Endothelial cell of umbilical vein (primary cell): ENCODE measurements around the gene SGSH. TPM values are rescaled to one million over a fixed set of nuclear protein-coding genes. Genes with fewer than 3 reads are reported as not detected.

ENCODE experiments used
- BruUV-seq: library from RNA; stranded (reverse); fragments of 400-500 nt; replicated peaks from 2 replicates; lab custom pipeline; 2021; lab: Mats Ljungman, UMichigan
- CTCF ChIA-PET: fragments of 300-600, 350-600 bp; sonication (Branson Sonifier 250); formaldehyde crosslinking; loops from one replicate; lab custom pipeline; 2021; ENCODE audit warnings: antibody characterized with exemption, inconsistent platforms; lab: Charles Lee
- POLR2A ChIA-PET: fragments of 300-600, 350-600 bp; sonication (Branson Sonifier 250); formaldehyde crosslinking; loops from one replicate; lab custom pipeline; 2021; ENCODE audit warnings: antibody characterized with exemption, inconsistent platforms; lab: Charles Lee
- DNase-seq: peaks from one replicate; pipeline ENCODE4 v3.0.0-alpha.2; 2011; ENCODE audit warnings: low read depth, low spot score
- FAIRE-seq: peaks from 2 replicates; lab custom pipeline; 2011; peaks lifted over from hg19 to GRCh38; lab: Jason Lieb, UNC
- H2AFZ ChIP-seq: 2 replicates; pipeline ENCODE4 v1.6.0; 2012; ENCODE audit warnings: low read depth, low read length, control low read depth, inconsistent platforms
- H3K27ac ChIP-seq: 2 replicates; pipeline ENCODE4 v1.5.1; 2011; ENCODE audit warnings: low read depth, mild to moderate bottlenecking, control low read depth, low read length, moderate library complexity; ENCODE audit not compliant: insufficient read depth
- H3K27me3 ChIP-seq, 2 experiments: 2 replicates each; pipeline versions ENCODE4 v1.6.0 to v1.6.1; 2011; ENCODE audit warnings: low read length in 2 of 2, mixed read lengths in 1 of 2; ENCODE audit not compliant: control insufficient read depth in 2 of 2, insufficient read depth in 2 of 2
- H3K36me3 ChIP-seq, 2 experiments: 2 replicates in 1 of 2; 3 replicates in 1 of 2; pipeline ENCODE4 v1.5.1; 2011; ENCODE audit warnings: low read length in 2 of 2, mild to moderate bottlenecking in 1 of 2, moderate library complexity in 1 of 2; ENCODE audit not compliant: control insufficient read depth in 2 of 2, insufficient read depth in 2 of 2; ENCODE audit errors: extremely low read depth in 1 of 2
- H3K4me1 ChIP-seq: 3 replicates; pipeline ENCODE4 v1.5.1; 2011; ENCODE audit warnings: mild to moderate bottlenecking, low read length; ENCODE audit not compliant: control insufficient read depth, insufficient read depth; ENCODE audit errors: extremely low read depth
- H3K4me2 ChIP-seq: 2 replicates; pipeline ENCODE4 v1.6.1; 2011; ENCODE audit warnings: low read length, control low read depth, mixed read lengths; ENCODE audit not compliant: insufficient read depth
- H3K4me3 ChIP-seq, 3 experiments: fragments of 200-600 bp in 1 of 3; sonication (generic), shearing (Covaris generic) in 1 of 3; replicated peaks in 1 of 3; 2 replicates each; pipeline ENCODE4 v1.5.1; 2011 to 2016; ENCODE audit warnings: control low read depth in 3 of 3, low read length in 3 of 3, mild to moderate bottlenecking in 2 of 3, inconsistent platforms in 1 of 3, low read depth in 1 of 3, moderate library complexity in 1 of 3; ENCODE audit not compliant: insufficient read depth in 1 of 3
- H3K79me2 ChIP-seq: 2 replicates; pipeline ENCODE4 v1.6.0; 2012; ENCODE audit warnings: low read length, inconsistent platforms; ENCODE audit not compliant: control insufficient read depth, insufficient read depth
- H3K9ac ChIP-seq: replicated peaks from 2 replicates; pipeline ENCODE3; 2011; ENCODE audit warnings: low read length, control low read depth; ENCODE audit not compliant: insufficient read depth; ENCODE audit errors: extremely low read depth
- H3K9me1 ChIP-seq: replicated peaks from 3 replicates; pipeline ENCODE4 v1.6.0; 2011; ENCODE audit warnings: mild to moderate bottlenecking, low read length; ENCODE audit not compliant: control insufficient read depth, insufficient read depth; ENCODE audit errors: extremely low read depth
- H3K9me3 ChIP-seq: replicated peaks from 2 replicates; pipeline ENCODE4 v1.5.1; 2012; ENCODE audit warnings: low read length, inconsistent platforms; ENCODE audit not compliant: control insufficient read depth, insufficient read depth
- H4K20me1 ChIP-seq: replicated peaks from 2 replicates; pipeline ENCODE3; 2011; ENCODE audit warnings: mild to moderate bottlenecking, low read length; ENCODE audit not compliant: control insufficient read depth, insufficient read depth; ENCODE audit errors: extremely low read depth
- EZH2 ChIP-seq: IDR thresholded peaks from 2 replicates; pipeline ENCODE4 v1.6.1; 2012; ENCODE audit warnings: borderline replicate concordance, low read depth, mild to moderate bottlenecking, moderate library complexity, low read length, inconsistent platforms; ENCODE audit not compliant: severe bottlenecking
- FOS ChIP-seq: IDR thresholded peaks from 2 replicates; pipeline ENCODE4 v1.6.1; 2011; ENCODE audit warnings: mild to moderate bottlenecking, low read length, moderate library complexity, borderline replicate concordance; ENCODE audit not compliant: insufficient read depth
- GATA2 ChIP-seq: IDR thresholded peaks from 2 replicates; pipeline ENCODE4 v1.7.0; 2011; ENCODE audit warnings: low read depth, mild to moderate bottlenecking, moderate library complexity, mixed read lengths, low read length; ENCODE audit not compliant: insufficient read length, insufficient read depth
- JUN ChIP-seq: IDR thresholded peaks from 2 replicates; pipeline ENCODE4 v1.6.1; 2011; ENCODE audit warnings: borderline replicate concordance, low read depth; ENCODE audit not compliant: insufficient read length, insufficient read depth
- MYC ChIP-seq: IDR thresholded peaks from one replicate; pipeline ENCODE4 v1.6.1; 2011; ENCODE audit warnings: mild to moderate bottlenecking, low read depth, low read length
- POLR2A ChIP-seq: IDR thresholded peaks from 2 replicates; pipeline ENCODE4 v1.6.1; 2012; ENCODE audit warnings: low read depth, mild to moderate bottlenecking, control low read depth, low read length
- POLR2AphosphoS5 ChIP-seq: IDR thresholded peaks from 2 replicates; pipeline ENCODE4 v1.6.1; 2012; ENCODE audit warnings: low read depth, mild to moderate bottlenecking, control low read depth, low read length, moderate library complexity; ENCODE audit not compliant: insufficient read depth
- dilution Hi-C: fragments of 300-500 bp; cut with MboI; formaldehyde crosslinking; loops from one replicate; pipeline ENCODE4 v1.15.0; 2019; ENCODE audit warnings: low sequenced_read_pairs; ENCODE audit not compliant: extremely low pct_ligation_motif_present
- intact Hi-C: fragments of 100-400 bp; cut with micrococcal nuclease; formaldehyde crosslinking; loops from one replicate; pipeline ENCODE4 v1.10.0; 2022
- polyA plus RNA-seq, 4 experiments: library from polyadenylated mRNA; depleted of rRNA in 3 of 4; stranded (reverse) in 3 of 4; unstranded in 1 of 4; fragments of >200 nt; gene quantifications; 2 replicates each; pipeline versions ENCODE4 v1.2.1 to v1.2.3, GENCODE V29; 2011 to 2012; ENCODE audit warnings: missing spikeins in 1 of 4
- total RNA-seq: library from RNA; stranded (reverse); gene quantifications from 2 replicates; pipeline ENCODE4 v1.2.3, GENCODE V29; 2021
- TF ChIP-seq, protein P1 (sequence below): IDR thresholded peaks from 2 replicates; pipeline ENCODE4 v1.6.1; 2011; ENCODE audit not compliant: insufficient read depth, insufficient read length
- TF ChIP-seq, protein P2 (sequence below), 2 donors: IDR thresholded peaks; 1 replicate in 1 of 2; 2 replicates in 1 of 2; pipeline ENCODE4 v1.5.1; 2011; ENCODE audit warnings: low read length in 2 of 2, mild to moderate bottlenecking in 2 of 2, moderate library complexity in 2 of 2, control low read depth in 1 of 2, inconsistent platforms in 1 of 2, low read depth in 1 of 2; ENCODE audit not compliant: insufficient read depth in 1 of 2; ENCODE audit errors: extremely low read depth in 1 of 2

SGSH gene
- total and polyA plus RNA-seq, 2 donors (not counting 3 experiments of a cell fraction or from before 2014, with no cell fraction given), result 81.4 to 217 TPM

DNA sequence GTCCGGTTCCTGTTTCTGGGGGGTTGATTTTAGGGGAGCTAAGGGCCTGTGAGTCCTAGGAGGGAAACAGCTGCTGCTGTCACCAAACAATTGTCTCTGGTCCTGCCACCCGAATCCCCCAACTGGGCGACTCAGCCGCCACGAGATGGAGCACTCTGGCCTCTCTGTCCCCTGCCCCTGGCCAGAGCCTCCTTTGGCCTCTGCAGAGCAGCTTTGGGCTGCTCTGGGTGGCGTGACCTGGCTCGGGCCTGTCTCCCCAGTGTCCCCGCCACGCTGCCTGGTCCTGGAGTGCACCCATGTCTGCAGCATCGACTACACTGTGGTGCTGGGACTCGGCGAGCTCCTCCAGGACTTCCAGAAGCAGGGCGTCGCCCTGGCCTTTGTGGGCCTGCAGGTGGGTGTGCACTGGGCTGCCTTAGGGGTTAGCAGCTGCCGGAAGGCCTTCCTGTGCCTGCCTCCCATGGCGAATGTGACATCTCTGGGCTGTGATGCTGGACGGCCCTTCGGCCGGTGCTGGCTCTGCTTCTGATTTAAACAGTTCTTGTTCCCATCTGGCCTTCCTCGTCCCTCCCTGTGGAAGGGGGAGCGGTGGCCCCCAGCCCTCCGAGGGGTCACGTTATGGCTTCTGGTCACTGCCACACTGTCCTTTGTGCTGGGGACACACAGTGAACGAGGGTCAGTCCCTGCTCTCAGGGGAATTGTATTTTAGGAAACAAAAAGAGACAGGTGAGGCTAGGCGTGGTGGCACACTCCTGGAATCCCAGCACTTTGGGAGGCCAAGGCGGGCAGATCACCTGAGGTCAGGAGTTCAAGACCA is 29.0 kb upstream of the SGSH start:
- H3K9me1 ChIP-seq, result no peaks in the 10 kb centered on the region
- intact Hi-C loops, result no loop called here
- no peak overlapping the region for H3K27ac ChIP-seq
- CTCF ChIA-PET, result no interaction called here
- POLR2A ChIA-PET, result no interaction called here
- H3K4me3 ChIP-seq, result no peak overlapping the region
- H3K36me3 ChIP-seq, result peaks cover 0 to 16% of the 10 kb centered on the region in 2 experiments
- FAIRE-seq, result no peak
- H3K9me3 ChIP-seq, result no peaks in the 10 kb centered on the region
- no peak for DNase-seq
- peaks cover 4% of the 10 kb centered on the region for H3K4me1 ChIP-seq
- no peaks in the 10 kb centered on the region for H4K20me1 ChIP-seq
- dilution Hi-C loops, result no loop called here
- no peaks in the 10 kb centered on the region for H3K27me3 ChIP-seq
- H3K9ac ChIP-seq, result no peak overlapping the region
- TF ChIP-seq POLR2A (no peak), GATA2 (no peak)
- TF ChIP-seq, protein P1, sequence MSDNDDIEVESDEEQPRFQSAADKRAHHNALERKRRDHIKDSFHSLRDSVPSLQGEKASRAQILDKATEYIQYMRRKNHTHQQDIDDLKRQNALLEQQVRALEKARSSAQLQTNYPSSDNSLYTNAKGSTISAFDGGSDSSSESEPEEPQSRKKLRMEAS, result no peak
- no peaks in the 10 kb centered on the region for H3K79me2 ChIP-seq
- no TSS peak for BruUV-seq
- no peak overlapping the region for H3K4me2 ChIP-seq
- H2AFZ ChIP-seq, result no peak overlapping the region

DNA sequence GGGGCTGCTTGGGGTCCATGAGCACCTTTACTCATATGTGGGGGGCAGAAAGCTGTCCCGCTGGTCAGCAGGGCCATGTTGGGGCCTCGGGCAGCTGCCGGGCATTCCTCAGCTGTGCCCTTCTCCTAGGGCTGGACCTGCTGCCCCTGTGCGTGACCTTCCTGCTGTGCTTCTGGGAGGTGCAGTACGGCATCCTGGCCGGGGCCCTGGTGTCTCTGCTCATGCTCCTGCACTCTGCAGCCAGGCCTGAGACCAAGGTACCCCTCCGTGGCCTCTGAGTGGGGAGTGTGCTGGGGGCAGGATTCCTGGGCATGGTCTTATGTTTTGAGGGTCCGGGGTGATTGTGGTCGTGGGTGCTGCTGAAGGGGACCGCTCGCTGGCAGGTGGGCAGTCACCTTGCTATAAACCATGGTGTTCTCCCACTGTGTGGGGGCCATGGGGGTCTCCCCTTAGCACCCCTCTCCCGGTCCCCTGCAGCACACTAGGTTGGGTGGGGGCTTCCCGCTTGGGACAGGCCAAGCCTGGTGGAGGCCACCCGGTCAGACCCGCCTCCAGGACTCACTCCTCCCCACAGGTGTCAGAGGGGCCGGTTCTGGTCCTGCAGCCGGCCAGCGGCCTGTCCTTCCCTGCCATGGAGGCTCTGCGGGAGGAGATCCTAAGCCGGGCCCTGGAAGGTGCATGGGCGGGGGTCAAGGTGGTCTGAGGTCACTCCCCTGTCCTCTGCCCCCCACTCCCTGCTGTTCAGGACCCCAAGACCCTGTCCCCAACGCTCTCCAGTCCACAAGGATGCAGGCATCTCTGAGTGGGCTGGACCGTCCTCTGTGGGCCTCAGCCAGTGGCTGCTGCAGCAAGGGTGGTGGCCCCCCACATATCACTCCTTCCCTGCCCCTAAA is 28.1 kb upstream of the SGSH start:
- dilution Hi-C loops, result no loop called here
- no peak for FAIRE-seq

More for the DNA sequence above, 28.1 kb upstream of the SGSH start:
- Histone ChIP-seq H2AFZ (no peak overlapping the region), H3K27me3 (no peaks in the 10 kb centered on the region), H3K9me3 (no peaks in the 10 kb centered on the region), H3K4me1 (no peaks in the 10 kb centered on the region), H3K9ac (no peak overlapping the region), H3K27ac (no peak overlapping the region), H4K20me1 (no peaks in the 10 kb centered on the region), H3K36me3 (peaks cover 0 to 20% of the 10 kb centered on the region in 2 experiments), H3K9me1 (no peaks in the 10 kb centered on the region), H3K79me2 (no peaks in the 10 kb centered on the region), H3K4me2 (no peak overlapping the region), H3K4me3 (no peak overlapping the region)
- TF ChIP-seq GATA2, result no peak
- no peak for TF ChIP-seq POLR2AphosphoS5
- TF ChIP-seq, protein P2, sequence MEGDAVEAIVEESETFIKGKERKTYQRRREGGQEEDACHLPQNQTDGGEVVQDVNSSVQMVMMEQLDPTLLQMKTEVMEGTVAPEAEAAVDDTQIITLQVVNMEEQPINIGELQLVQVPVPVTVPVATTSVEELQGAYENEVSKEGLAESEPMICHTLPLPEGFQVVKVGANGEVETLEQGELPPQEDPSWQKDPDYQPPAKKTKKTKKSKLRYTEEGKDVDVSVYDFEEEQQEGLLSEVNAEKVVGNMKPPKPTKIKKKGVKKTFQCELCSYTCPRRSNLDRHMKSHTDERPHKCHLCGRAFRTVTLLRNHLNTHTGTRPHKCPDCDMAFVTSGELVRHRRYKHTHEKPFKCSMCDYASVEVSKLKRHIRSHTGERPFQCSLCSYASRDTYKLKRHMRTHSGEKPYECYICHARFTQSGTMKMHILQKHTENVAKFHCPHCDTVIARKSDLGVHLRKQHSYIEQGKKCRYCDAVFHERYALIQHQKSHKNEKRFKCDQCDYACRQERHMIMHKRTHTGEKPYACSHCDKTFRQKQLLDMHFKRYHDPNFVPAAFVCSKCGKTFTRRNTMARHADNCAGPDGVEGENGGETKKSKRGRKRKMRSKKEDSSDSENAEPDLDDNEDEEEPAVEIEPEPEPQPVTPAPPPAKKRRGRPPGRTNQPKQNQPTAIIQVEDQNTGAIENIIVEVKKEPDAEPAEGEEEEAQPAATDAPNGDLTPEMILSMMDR (IDR thresholded peaks at IDR 0.05; ENCODE audit: extremely low read depth in 1 of 2, insufficient read depth in 1 of 2, low read depth in 1 of 2, low read length in 2 of 2), result no peak
- TF ChIP-seq MYC, result no peak
- TF ChIP-seq, protein P1, result no peak
- TF ChIP-seq POLR2A, result no peak
- TF ChIP-seq EZH2, result no peak
- no peak for TF ChIP-seq FOS
- no peak for TF ChIP-seq JUN
- DNase-seq, result no peak
- CTCF ChIA-PET, result no interaction called here
- POLR2A ChIA-PET, result interaction anchor here (0.6 kb wide), 1 partner anchor 163 kb away, joined by 7 read pairs; no protein-coding TSS in a partner anchor
- intact Hi-C loops, result no loop called here
- BruUV-seq, result no TSS peak
